Activated gamma-delta T cell treated with Interleukin-2 at 50 U/mL for 16 hours (primary cell): Measurements from ENCODE around the gene SEC14L1.
"Not testable (repeated sequence)": the region's sequence is repeated elsewhere in the genome, so short reads cannot be mapped to it uniquely, and the experiment has no call there.

ENCODE experiments used
- DNase-seq: peaks from one replicate; pipeline ENCODE4 v3.0.0-alpha.2; 2020

Gene SEC14L1

GRCh38 chr17:77140878-77141767 is at the start of gene SEC14L1:
Gene SEC14L1 (plus strand): TSS chr17:77140969. CDS start chr17:77143597, 2,628 bp downstream.
- DNase-seq = peak; percentile 27

GRCh38 chr17:77092025-77092424 is 48.7 kb upstream of the SEC14L1 start:
- no peak for DNase-seq

GRCh38 chr17:77095461-77095860 is 45.3 kb upstream of the SEC14L1 start:
- no peak for DNase-seq

- DNase-seq = no peak
Observed at GRCh38 chr17:77096570-77097214, 44.1 kb upstream of the SEC14L1 start.

- no peak for DNase-seq
Observed at GRCh38 chr17:77097631-77098180, 43.1 kb upstream of the SEC14L1 start.

GRCh38 chr17:77098884-77099545 is 41.8 kb upstream of the SEC14L1 start:
- DNase-seq = no peak

- DNase-seq = no peak
Observed at GRCh38 chr17:77099997-77100396, 40.8 kb upstream of the SEC14L1 start.

GRCh38 chr17:77101521-77102410 is 39.0 kb upstream of the SEC14L1 start:
- DNase-seq = no peak

- DNase-seq = not testable (repeated sequence)
Observed at GRCh38 chr17:77102411-77103134, 38.2 kb upstream of the SEC14L1 start.

GRCh38 chr17:77105706-77106105 is 35.1 kb upstream of the SEC14L1 start:
- DNase-seq = no peak

GRCh38 chr17:77106874-77107358 is 33.9 kb upstream of the SEC14L1 start:
- DNase-seq = no peak

GRCh38 chr17:77107506-77108433 is 33.0 kb upstream of the SEC14L1 start:
- peak; percentile 21 for DNase-seq

- no peak for DNase-seq
Observed at GRCh38 chr17:77109159-77109759, 31.5 kb upstream of the SEC14L1 start.

- no peak for DNase-seq
Observed at GRCh38 chr17:77109764-77110359, 30.9 kb upstream of the SEC14L1 start.

GRCh38 chr17:77111165-77111933 is 29.4 kb upstream of the SEC14L1 start:
- DNase-seq = not testable (repeated sequence)

- no peak for DNase-seq
Observed at GRCh38 chr17:77111934-77112296, 28.9 kb upstream of the SEC14L1 start.

GRCh38 chr17:77115510-77115909 is 25.3 kb upstream of the SEC14L1 start:
- no peak for DNase-seq

GRCh38 chr17:77115947-77116346 is 24.8 kb upstream of the SEC14L1 start:
- DNase-seq = no peak
